Measurements from ENCODE around the gene SLC12A3.

DNA sequence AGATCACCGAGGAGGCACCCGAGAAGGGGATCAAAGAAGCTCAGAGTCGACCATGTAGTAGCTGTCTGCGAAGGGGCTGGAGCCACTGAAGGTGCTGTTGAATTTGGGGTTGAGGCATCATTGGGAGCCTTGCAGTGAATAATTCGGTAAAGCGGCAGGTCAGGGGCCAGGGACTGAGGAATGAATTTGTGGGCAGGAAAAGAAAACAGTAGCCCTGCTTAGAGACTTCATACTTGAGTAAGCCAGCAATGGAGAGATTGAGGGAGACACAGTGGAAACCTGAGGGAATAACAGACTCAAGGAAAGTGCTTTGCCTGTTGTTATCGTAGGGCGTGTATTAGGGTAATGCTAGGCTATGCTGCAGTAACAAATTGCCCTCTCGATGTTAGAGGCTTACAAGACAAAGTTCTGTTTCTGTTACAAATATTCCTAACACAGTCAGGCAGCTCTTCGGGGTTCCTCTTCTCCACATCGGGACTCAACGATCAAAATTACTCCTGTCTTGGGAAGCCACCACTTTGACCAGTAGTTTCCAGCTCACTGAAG lies 53.5 kb downstream of the SLC12A3 start:
- TF ChIP-seq CTCF (IDR thresholded peaks at IDR 0.05) (no peak), EZH2 (IDR thresholded peaks at IDR 0.05) (no peak)
